HuH-7.5 (cell line): ENCODE results near the gene DUS1L.

Source experiments
- DNase-seq: peaks from one replicate; pipeline ENCODE4 v3.0.0; 2011; ENCODE audit warnings: low spot score

Gene DUS1L

GRCh38 chr17:82076018-82076784 is 10.6 kb upstream of the DUS1L start:
- DNase-seq = no peak

- DNase-seq = no peak
Measured at GRCh38 chr17:82073446-82073845, 7.8 kb upstream of the DUS1L start.

- no peak for DNase-seq
Measured at GRCh38 chr17:82072827-82073226, 7.2 kb upstream of the DUS1L start.

GRCh38 chr17:82070611-82071010 is 5.0 kb upstream of the DUS1L start:
- no peak for DNase-seq

GRCh38 chr17:82065193-82065637 is 389 bp downstream of the DUS1L start:
- DNase-seq = no peak

GRCh38 chr17:82064433-82065192 is 991 bp downstream of the DUS1L start:
- DNase-seq = no peak

GRCh38 chr17:82063424-82064415 is 1.9 kb downstream of the DUS1L start:
- no peak for DNase-seq

- no peak for DNase-seq
Measured at GRCh38 chr17:82062984-82063368, 2.6 kb downstream of the DUS1L start.

- DNase-seq = no peak
Measured at GRCh38 chr17:82062076-82062983, 3.3 kb downstream of the DUS1L start.

GRCh38 chr17:82061047-82061925 is 4.3 kb downstream of the DUS1L start:
- DNase-seq = no peak

- no peak for DNase-seq
Measured at GRCh38 chr17:82060614-82061013, 5.0 kb downstream of the DUS1L start.

GRCh38 chr17:82060001-82060380 is 5.6 kb downstream of the DUS1L start:
- DNase-seq = no peak

- no peak for DNase-seq
Measured at GRCh38 chr17:82059272-82060000, 6.2 kb downstream of the DUS1L start.

GRCh38 chr17:82058855-82059249 is 6.8 kb downstream of the DUS1L start:
- DNase-seq = no peak

- DNase-seq = no peak
Measured at GRCh38 chr17:82058230-82058854, 7.3 kb downstream of the DUS1L start.

GRCh38 chr17:82056729-82057621 is 8.6 kb downstream of the DUS1L start:
- no peak for DNase-seq

- DNase-seq = no peak
Measured at GRCh38 chr17:82055965-82056728, 9.5 kb downstream of the DUS1L start.
